Fibroblast of lung (primary cell): ENCODE measurements around the gene RARRES2. TPM values are rescaled to one million over a fixed set of nuclear protein-coding genes. Genes with fewer than 3 reads are reported as not detected.

Experiments used
- DNase-seq, 2 donors: peaks; one replicate each; pipeline versions ENCODE4 v3.0.0 to v3.0.0-alpha.2; 2010; ENCODE audit warnings: low read depth in 2 of 2
- H2AFZ ChIP-seq: 2 replicates; pipeline ENCODE4 v1.5.1; 2012; ENCODE audit warnings: low read length, control low read depth, inconsistent platforms
- H3K27ac ChIP-seq: 2 replicates; pipeline ENCODE4 v1.5.1; 2011; ENCODE audit warnings: low read length, control low read depth; ENCODE audit not compliant: insufficient read depth
- H3K27me3 ChIP-seq: 2 replicates; pipeline ENCODE4 v1.5.1; 2011; ENCODE audit warnings: mild to moderate bottlenecking, low read length; ENCODE audit not compliant: control insufficient read depth, insufficient read depth
- H3K36me3 ChIP-seq: 2 replicates; pipeline ENCODE4 v1.5.1; 2011; ENCODE audit warnings: low read length; ENCODE audit not compliant: control insufficient read depth, insufficient read depth
- H3K4me1 ChIP-seq: 2 replicates; pipeline ENCODE4 v1.5.1; 2011; ENCODE audit warnings: low read length; ENCODE audit not compliant: control insufficient read depth, insufficient read depth; ENCODE audit errors: extremely low read depth
- H3K4me2 ChIP-seq: 2 replicates; pipeline ENCODE4 v1.5.1; 2011; ENCODE audit warnings: low read length, control low read depth; ENCODE audit not compliant: insufficient read depth; ENCODE audit errors: extremely low read depth
- H3K4me3 ChIP-seq, 4 experiments: fragments of 200-600 bp in 1 of 4; sonication (generic) in 1 of 4; replicated peaks in 1 of 4; 2 replicates each; pipeline ENCODE4 v1.5.1; 2011 to 2016; ENCODE audit warnings: low read length in 4 of 4, low read depth in 3 of 4, mild to moderate bottlenecking in 3 of 4, control low read depth in 2 of 4, inconsistent platforms in 1 of 4, mixed read lengths in 1 of 4; ENCODE audit not compliant: insufficient read depth in 1 of 4; ENCODE audit errors: control extremely low read depth in 1 of 4
- H3K79me2 ChIP-seq: 2 replicates; pipeline ENCODE4 v1.5.1; 2012; ENCODE audit warnings: mild to moderate bottlenecking, low read length, inconsistent platforms; ENCODE audit not compliant: control insufficient read depth, insufficient read depth
- H3K9ac ChIP-seq: 2 replicates; pipeline ENCODE4 v1.5.1; 2011; ENCODE audit warnings: mild to moderate bottlenecking, low read length, control low read depth; ENCODE audit not compliant: insufficient read depth
- H3K9me3 ChIP-seq: 2 replicates; pipeline ENCODE4 v1.5.1; 2012; ENCODE audit warnings: low read depth, low read length; ENCODE audit not compliant: control insufficient read depth, insufficient read depth
- H4K20me1 ChIP-seq: 2 replicates; pipeline ENCODE4 v1.5.1; 2011; ENCODE audit warnings: low read length; ENCODE audit not compliant: control insufficient read depth, insufficient read depth; ENCODE audit errors: extremely low read depth
- EZH2 ChIP-seq: IDR thresholded peaks from 2 replicates; pipeline ENCODE4 v1.5.1; 2012; ENCODE audit warnings: low read length, control low read depth, mild to moderate bottlenecking; ENCODE audit errors: missing control alignments
- polyA plus RNA-seq, 2 donors: library from polyadenylated mRNA; depleted of rRNA in 1 of 2; stranded (reverse) in 1 of 2; unstranded in 1 of 2; fragments of >200 nt; gene quantifications; 2 replicates each; pipeline ENCODE4 v1.2.1, GENCODE V29; 2011 to 2012; ENCODE audit warnings: missing spikeins in 1 of 2
- total RNA-seq: library from RNA; depleted of rRNA; stranded (reverse); fragments of >200 nt; gene quantifications from 2 replicates; pipeline ENCODE4 v1.2.1, GENCODE V29; 2014
- TF ChIP-seq, protein P1 (sequence below), 2 donors: IDR thresholded peaks in 1 of 2; conservative IDR thresholded peaks in 1 of 2; 1 replicate in 1 of 2; 2 replicates in 1 of 2; pipeline ENCODE4 v1.5.1; 2011 to 2012; ENCODE audit warnings: low read length in 2 of 2, control low read depth in 1 of 2, inconsistent platforms in 1 of 2, low read depth in 1 of 2, mild to moderate bottlenecking in 1 of 2

The RARRES2 gene
- total and polyA plus RNA-seq, 2 donors (not counting 1 experiment from before 2014, with no cell fraction given), result 65.6 to 67.0 TPM

DNA sequence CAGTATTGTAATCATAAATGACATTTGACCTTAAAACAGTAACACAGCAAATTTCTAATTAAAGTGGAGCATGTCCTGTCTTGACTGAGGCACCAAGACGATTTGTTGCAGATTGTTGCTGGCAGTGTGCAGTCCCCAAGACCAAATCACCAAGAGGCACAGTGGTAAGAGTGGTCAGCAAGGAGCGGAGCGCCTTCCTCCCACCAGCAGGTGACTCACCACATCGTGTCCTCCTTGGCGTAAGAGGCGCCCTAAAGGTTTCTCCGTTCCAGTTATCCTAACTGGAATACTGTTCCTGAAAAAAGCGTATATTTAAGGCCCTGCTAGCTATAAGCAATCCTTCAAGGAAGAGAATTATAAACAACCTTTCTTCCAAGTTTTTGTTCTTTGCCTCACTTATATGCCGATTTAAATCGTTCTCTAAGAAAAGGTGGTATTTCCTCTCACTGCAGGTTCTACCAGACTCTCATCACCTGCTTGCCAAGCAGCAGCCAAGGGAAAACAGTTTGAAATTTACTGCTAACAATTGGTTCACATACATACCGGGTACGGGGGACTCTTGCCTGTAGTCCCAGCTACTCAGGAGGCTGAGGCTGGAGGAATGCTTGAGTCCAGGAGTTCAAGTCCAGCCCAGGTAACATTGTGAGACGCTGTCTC is 16.5 kb upstream of the RARRES2 start:
- Histone ChIP-seq H3K4me3 (no peak overlapping the region), H2AFZ (no peak overlapping the region), H3K27me3 (no peaks in the 10 kb centered on the region), H3K9ac (no peak overlapping the region), H3K36me3 (no peaks in the 10 kb centered on the region), H4K20me1 (no peaks in the 10 kb centered on the region), H3K27ac (no peak overlapping the region), H3K9me3 (no peaks in the 10 kb centered on the region), H3K4me1 (no peaks in the 10 kb centered on the region), H3K79me2 (no peaks in the 10 kb centered on the region), H3K4me2 (no peak overlapping the region)
- TF ChIP-seq, protein P1, sequence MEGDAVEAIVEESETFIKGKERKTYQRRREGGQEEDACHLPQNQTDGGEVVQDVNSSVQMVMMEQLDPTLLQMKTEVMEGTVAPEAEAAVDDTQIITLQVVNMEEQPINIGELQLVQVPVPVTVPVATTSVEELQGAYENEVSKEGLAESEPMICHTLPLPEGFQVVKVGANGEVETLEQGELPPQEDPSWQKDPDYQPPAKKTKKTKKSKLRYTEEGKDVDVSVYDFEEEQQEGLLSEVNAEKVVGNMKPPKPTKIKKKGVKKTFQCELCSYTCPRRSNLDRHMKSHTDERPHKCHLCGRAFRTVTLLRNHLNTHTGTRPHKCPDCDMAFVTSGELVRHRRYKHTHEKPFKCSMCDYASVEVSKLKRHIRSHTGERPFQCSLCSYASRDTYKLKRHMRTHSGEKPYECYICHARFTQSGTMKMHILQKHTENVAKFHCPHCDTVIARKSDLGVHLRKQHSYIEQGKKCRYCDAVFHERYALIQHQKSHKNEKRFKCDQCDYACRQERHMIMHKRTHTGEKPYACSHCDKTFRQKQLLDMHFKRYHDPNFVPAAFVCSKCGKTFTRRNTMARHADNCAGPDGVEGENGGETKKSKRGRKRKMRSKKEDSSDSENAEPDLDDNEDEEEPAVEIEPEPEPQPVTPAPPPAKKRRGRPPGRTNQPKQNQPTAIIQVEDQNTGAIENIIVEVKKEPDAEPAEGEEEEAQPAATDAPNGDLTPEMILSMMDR (conservative IDR thresholded peaks at IDR 0.05 in 1 of 2, IDR thresholded peaks at IDR 0.05 in 1 of 2; ENCODE audit: low read depth in 1 of 2, low read length in 2 of 2), result no peak
- TF ChIP-seq EZH2, result no peak
- DNase-seq, result peak in 1 of 2 donors; percentile 61

GRCh38 chr7:150357270-150357669 is 15.8 kb upstream of the RARRES2 start:
- Histone ChIP-seq H3K9me3 (no peaks in the 10 kb centered on the region), H3K4me1 (no peaks in the 10 kb centered on the region), H3K36me3 (no peaks in the 10 kb centered on the region), H4K20me1 (no peaks in the 10 kb centered on the region), H3K4me2 (no peak overlapping the region), H3K4me3 (no peak overlapping the region), H3K27ac (no peak overlapping the region), H3K79me2 (no peaks in the 10 kb centered on the region), H3K9ac (no peak overlapping the region), H2AFZ (no peak overlapping the region), H3K27me3 (no peaks in the 10 kb centered on the region)
- TF ChIP-seq, protein P1 (conservative IDR thresholded peaks at IDR 0.05 in 1 of 2, IDR thresholded peaks at IDR 0.05 in 1 of 2; ENCODE audit: low read depth in 1 of 2, low read length in 2 of 2), result no peak
- no peak for TF ChIP-seq EZH2
- no peak for DNase-seq

DNA sequence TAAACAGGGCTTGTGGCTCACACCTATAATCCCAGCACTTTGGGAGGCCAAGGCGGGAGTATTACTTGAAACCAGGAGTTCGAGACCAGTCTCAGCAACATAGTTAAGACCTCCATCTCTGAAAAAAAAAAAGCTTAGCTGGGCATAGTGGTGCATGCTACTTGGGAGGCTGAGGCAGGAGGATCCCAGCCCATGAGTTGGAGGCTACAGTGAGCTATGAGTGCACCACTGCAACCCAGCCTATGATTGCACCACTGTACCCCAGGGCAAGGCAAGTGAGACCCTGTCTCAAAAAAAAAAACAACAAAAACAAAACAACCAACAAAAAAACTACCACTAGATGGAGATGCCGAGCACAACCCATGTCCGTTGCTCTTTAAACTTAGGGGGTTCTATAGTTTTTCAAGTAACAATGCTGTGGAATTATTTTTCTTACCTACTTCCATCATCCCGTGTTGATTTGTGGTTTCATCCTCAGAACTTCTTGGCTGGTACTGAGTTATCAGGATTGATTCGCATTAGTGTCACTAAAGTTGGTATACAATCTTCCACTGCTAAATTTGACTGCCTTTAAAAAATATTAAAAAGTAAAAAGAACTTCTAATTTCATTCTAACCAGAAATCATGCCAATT is 15.0 kb upstream of the RARRES2 start:
- no peak overlapping the region for H3K9ac ChIP-seq

More for the DNA sequence above, 15.0 kb upstream of the RARRES2 start:
- no peaks in the 10 kb centered on the region for H3K9me3 ChIP-seq
- no peak overlapping the region for H3K4me2 ChIP-seq
- H3K4me3 ChIP-seq, result no peak overlapping the region
- DNase-seq, result peak in 1 of 2 donors; percentile 61
- H2AFZ ChIP-seq, result no peak overlapping the region
- no peaks in the 10 kb centered on the region for H3K27me3 ChIP-seq
- no peak overlapping the region for H3K27ac ChIP-seq
- no peaks in the 10 kb centered on the region for H4K20me1 ChIP-seq
- no peaks in the 10 kb centered on the region for H3K79me2 ChIP-seq
- no peaks in the 10 kb centered on the region for H3K36me3 ChIP-seq
- TF ChIP-seq EZH2, result no peak
- TF ChIP-seq, protein P1 (conservative IDR thresholded peaks at IDR 0.05 in 1 of 2, IDR thresholded peaks at IDR 0.05 in 1 of 2; ENCODE audit: low read depth in 1 of 2, low read length in 2 of 2), result peak; percentile 70
- no peaks in the 10 kb centered on the region for H3K4me1 ChIP-seq
